SK-N-MC (cell line): ENCODE results near the gene CYP2B6.

Experiments
- EZH2 ChIP-seq: fragments of 200-600 bp; sonication (generic); IDR thresholded peaks from one replicate; pipeline ENCODE4 v1.6.1; 2017; ENCODE audit warnings: antibody characterized with exemption
- FOXP2 ChIP-seq: optimal IDR thresholded peaks from 2 replicates; pipeline ENCODE3; 2011; ENCODE audit warnings: mild to moderate bottlenecking, moderate library complexity; ENCODE audit not compliant: insufficient read depth; ENCODE audit errors: extremely low read length, control extremely low read depth
- POLR2AphosphoS5 ChIP-seq: IDR thresholded peaks from 2 replicates; pipeline ENCODE4 v1.6.1; 2012; ENCODE audit warnings: mild to moderate bottlenecking, low read depth, low read length, borderline replicate concordance

DNA sequence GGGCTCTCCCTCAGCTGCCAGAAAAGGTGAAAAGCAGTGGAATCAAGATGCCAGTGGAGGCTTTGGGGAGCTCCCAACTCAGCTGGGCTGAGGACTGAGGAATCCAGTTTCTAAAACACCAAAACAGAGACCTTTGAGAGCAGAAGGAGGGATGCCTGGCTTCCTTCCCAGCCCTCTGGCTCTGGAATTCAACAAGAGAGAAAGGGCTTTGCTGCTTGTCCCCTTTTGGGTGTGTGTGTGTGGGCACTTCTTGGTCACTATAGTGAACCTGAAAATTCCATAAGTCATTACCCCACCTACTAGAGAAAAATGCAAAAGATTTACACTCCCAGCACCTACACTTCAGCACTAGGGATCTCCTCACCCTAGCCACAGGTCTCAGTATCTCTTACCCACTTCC, 30.3 kb upstream of the CYP2B6 start:
- TF ChIP-seq POLR2AphosphoS5 (no peak), FOXP2 (no peak), EZH2 (no peak)
